Mucosa of stomach (tissue), 1 donor: Measurements from ENCODE around the gene CEP162.

ENCODE experiments used
- H3K27me3 ChIP-seq: one replicate; pipeline ENCODE4 v1.7.0; 2013; ENCODE audit warnings: mild to moderate bottlenecking, low read length; ENCODE audit not compliant: control insufficient read depth, insufficient read depth
- H3K36me3 ChIP-seq: one replicate; pipeline ENCODE4 v1.7.0; 2013; ENCODE audit warnings: low read length; ENCODE audit not compliant: control insufficient read depth, insufficient read depth
- H3K4me1 ChIP-seq: one replicate; pipeline ENCODE4 v1.7.0; 2013; ENCODE audit warnings: mild to moderate bottlenecking, low read length; ENCODE audit not compliant: control insufficient read depth, insufficient read depth
- H3K4me3 ChIP-seq: one replicate; pipeline ENCODE4 v1.7.0; 2013; ENCODE audit warnings: low read length
- H3K9ac ChIP-seq: one replicate; pipeline ENCODE4 v1.7.0; 2013; ENCODE audit warnings: mild to moderate bottlenecking, low read length, moderate library complexity
- H3K9me3 ChIP-seq: one replicate; pipeline ENCODE4 v1.7.0; 2013; ENCODE audit warnings: mild to moderate bottlenecking, low read length, moderate library complexity; ENCODE audit not compliant: control insufficient read depth
- donor health status: Pancreatic carcinoma.

Gene CEP162

DNA sequence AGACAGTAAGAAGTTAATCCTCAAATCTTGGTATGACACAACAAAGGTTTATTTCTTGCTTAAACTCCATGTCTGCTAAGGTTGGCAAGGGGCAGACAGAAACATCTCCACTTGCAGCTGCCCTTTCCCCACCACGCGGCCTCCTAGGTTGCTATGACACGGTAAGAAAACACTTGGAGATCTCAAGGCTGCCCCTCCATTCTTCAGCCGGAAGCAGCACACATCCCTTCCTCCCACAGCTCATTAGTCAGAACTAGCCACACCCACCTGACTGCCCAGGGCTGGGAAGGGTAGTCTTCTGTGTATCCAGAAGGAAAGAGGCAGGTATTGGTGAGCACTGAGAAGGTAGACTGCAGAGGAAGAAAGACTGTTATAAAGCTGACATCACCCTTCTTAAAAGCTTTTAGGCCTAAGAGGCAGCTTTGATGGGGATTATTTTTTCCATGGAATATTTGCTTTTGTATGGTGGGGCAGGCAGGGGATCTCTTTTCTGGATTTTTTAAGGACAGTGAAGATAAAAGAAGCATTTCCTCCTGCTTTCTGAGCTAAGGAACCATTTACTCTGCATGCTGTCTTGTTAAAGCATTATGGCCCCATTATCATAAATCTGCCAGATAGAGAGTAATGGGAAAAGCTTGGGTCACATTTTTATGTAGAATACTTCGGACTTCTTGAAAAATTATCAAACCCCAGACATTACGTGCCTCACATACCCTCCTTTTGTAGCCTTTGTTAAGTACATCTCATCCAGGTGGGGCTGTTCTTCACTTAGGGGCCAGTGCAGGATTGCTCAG lies 152.3 kb downstream of the CEP162 start:
- no peaks in the 10 kb centered on the region for H3K9me3 ChIP-seq
- H3K4me3 ChIP-seq: no peak overlapping the region
- no peaks in the 10 kb centered on the region for H3K27me3 ChIP-seq
- no peaks in the 10 kb centered on the region for H3K36me3 ChIP-seq
- no peak overlapping the region for H3K9ac ChIP-seq
- H3K4me1 ChIP-seq: peaks cover 21% of the 10 kb centered on the region
